Measurements from ENCODE around the gene PDE4B. TPM values are rescaled to one million over a fixed set of nuclear protein-coding genes. Genes with fewer than 3 reads are reported as not detected.
"Not testable (repeated sequence)": the region's sequence is repeated elsewhere in the genome, so short reads cannot be mapped to it uniquely, and the experiment has no call there.

The PDE4B gene
- total and polyA plus RNA-seq, 10 of the 15 experiments (the other 5 are each of a cell fraction or from before 2014, with no cell fraction given): 3.0 to 13.2 (median 5.7) TPM

DNA sequence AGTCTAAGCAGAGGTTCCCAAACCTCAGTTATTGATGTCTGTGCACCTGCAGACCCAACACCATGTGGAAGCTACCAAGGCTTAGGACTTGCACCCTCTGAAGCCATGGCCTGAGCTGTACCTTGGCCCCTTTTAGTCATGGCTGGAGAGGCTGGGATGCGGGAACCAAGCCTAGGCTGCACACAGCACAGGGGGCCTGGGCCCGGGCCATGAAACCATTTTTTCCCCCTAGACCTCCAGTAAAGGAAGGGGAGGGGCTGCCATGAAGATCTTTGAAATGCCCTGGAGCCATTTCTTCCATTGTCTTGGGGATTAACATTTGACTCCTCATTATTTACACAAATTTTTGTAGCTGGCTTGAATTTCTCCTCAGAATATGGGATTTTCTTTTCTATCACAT lies 265.9 kb downstream of the PDE4B start:
- CTCF ChIA-PET: no interaction called here
- RAD21 ChIA-PET (ENCODE audit: unreplicated experiment): no interaction called here
- Histone ChIP-seq H3K79me2 (ENCODE audit: control insufficient read depth, insufficient read depth, low read length) (no peaks in the 10 kb centered on the region), H2AFZ (ENCODE audit: control insufficient read depth, low read depth, low read length) (no peak overlapping the region), H4K20me1 (ENCODE audit: control insufficient read depth, insufficient read depth) (no peaks in the 10 kb centered on the region), H3K9me3 (replicated peaks; ENCODE audit: control insufficient read depth, insufficient read depth, low read length) (no peaks in the 10 kb centered on the region; the same call in 2 of the 3 replicates), H3K27me3 (replicated peaks in 1 of 2; ENCODE audit: control insufficient read depth in 2 of 2, insufficient read depth in 2 of 2, low read length in 1 of 2) (no peaks in the 10 kb centered on the region), H3K4me2 (ENCODE audit: control insufficient read depth, insufficient read depth) (no peak overlapping the region), H3K9ac (ENCODE audit: control insufficient read depth, insufficient read depth, low read length) (no peak overlapping the region), H3K36me3 (ENCODE audit: control insufficient read depth in 2 of 2, insufficient read depth in 2 of 2, low read length in 1 of 2) (no peaks in the 10 kb centered on the region), H3K4me3 (no peak overlapping the region), H3K4me1 (ENCODE audit: control insufficient read depth, insufficient read depth, low read length) (no peaks in the 10 kb centered on the region), H3K27ac (ENCODE audit: control insufficient read depth, insufficient read depth) (no peak overlapping the region)
- DNase-seq (ENCODE audit: low read depth, low spot score) (no peak), FAIRE-seq (no peak), ATAC-seq (no peak)
- intact Hi-C loops (cut with micrococcal nuclease; ENCODE audit: unreplicated experiment) (no loop called here), in situ Hi-C loops (cut with MboI) (no loop called here)
- SMC1A ChIA-PET (ENCODE audit: uncharacterized antibody, unreplicated experiment): no interaction called here
- TF ChIP-seq NBN (IDR thresholded peaks at IDR 0.05): no peak
- TF ChIP-seq RAD21 (IDR thresholded peaks at IDR 0.05; ENCODE audit: insufficient read depth, low read depth, low read length): no peak
- TF ChIP-seq, protein P1, sequence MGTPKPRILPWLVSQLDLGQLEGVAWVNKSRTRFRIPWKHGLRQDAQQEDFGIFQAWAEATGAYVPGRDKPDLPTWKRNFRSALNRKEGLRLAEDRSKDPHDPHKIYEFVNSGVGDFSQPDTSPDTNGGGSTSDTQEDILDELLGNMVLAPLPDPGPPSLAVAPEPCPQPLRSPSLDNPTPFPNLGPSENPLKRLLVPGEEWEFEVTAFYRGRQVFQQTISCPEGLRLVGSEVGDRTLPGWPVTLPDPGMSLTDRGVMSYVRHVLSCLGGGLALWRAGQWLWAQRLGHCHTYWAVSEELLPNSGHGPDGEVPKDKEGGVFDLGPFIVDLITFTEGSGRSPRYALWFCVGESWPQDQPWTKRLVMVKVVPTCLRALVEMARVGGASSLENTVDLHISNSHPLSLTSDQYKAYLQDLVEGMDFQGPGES (IDR thresholded peaks at IDR 0.05): no peak
- no peak for TF ChIP-seq ZNF384 (IDR thresholded peaks at IDR 0.05; ENCODE audit: borderline replicate concordance, low read depth, low read length)
- TF ChIP-seq ETV6 (conservative IDR thresholded peaks at IDR 0.05 in 1 of 2, IDR thresholded peaks at IDR 0.05 in 1 of 2; ENCODE audit: borderline replicate concordance in 1 of 2, low read depth in 1 of 2): no peak
- TF ChIP-seq CHD4 (IDR thresholded peaks at IDR 0.05): no peak
- no peak for TF ChIP-seq RCOR1 (conservative IDR thresholded peaks at IDR 0.05; ENCODE audit: low read depth, low read length)
- TF ChIP-seq, protein P2, sequence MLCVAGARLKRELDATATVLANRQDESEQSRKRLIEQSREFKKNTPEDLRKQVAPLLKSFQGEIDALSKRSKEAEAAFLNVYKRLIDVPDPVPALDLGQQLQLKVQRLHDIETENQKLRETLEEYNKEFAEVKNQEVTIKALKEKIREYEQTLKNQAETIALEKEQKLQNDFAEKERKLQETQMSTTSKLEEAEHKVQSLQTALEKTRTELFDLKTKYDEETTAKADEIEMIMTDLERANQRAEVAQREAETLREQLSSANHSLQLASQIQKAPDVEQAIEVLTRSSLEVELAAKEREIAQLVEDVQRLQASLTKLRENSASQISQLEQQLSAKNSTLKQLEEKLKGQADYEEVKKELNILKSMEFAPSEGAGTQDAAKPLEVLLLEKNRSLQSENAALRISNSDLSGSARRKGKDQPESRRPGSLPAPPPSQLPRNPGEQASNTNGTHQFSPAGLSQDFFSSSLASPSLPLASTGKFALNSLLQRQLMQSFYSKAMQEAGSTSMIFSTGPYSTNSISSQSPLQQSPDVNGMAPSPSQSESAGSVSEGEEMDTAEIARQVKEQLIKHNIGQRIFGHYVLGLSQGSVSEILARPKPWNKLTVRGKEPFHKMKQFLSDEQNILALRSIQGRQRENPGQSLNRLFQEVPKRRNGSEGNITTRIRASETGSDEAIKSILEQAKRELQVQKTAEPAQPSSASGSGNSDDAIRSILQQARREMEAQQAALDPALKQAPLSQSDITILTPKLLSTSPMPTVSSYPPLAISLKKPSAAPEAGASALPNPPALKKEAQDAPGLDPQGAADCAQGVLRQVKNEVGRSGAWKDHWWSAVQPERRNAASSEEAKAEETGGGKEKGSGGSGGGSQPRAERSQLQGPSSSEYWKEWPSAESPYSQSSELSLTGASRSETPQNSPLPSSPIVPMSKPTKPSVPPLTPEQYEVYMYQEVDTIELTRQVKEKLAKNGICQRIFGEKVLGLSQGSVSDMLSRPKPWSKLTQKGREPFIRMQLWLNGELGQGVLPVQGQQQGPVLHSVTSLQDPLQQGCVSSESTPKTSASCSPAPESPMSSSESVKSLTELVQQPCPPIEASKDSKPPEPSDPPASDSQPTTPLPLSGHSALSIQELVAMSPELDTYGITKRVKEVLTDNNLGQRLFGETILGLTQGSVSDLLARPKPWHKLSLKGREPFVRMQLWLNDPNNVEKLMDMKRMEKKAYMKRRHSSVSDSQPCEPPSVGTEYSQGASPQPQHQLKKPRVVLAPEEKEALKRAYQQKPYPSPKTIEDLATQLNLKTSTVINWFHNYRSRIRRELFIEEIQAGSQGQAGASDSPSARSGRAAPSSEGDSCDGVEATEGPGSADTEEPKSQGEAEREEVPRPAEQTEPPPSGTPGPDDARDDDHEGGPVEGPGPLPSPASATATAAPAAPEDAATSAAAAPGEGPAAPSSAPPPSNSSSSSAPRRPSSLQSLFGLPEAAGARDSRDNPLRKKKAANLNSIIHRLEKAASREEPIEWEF (IDR thresholded peaks at IDR 0.05; ENCODE audit: insufficient replicate concordance, low read depth, low read length): no peak
- no peak for TF ChIP-seq POU2F2 (IDR thresholded peaks at IDR 0.05; ENCODE audit: borderline replicate concordance, low read depth, low read length)
- 46% methylated on average over 2 of the region's 2 CpGs for WGBS (ENCODE audit: insufficient coverage, insufficient replicate concordance, low lambda C conversion rate, missing lambda C conversion rate)
- no TSS peak for BruUV-seq (replicated peaks)
- POLR2A ChIA-PET: no interaction called here

- POLR2A ChIA-PET; DNase-seq (ENCODE audit: low read depth, low spot score); intact Hi-C loops (cut with micrococcal nuclease; ENCODE audit: unreplicated experiment); H2AFZ ChIP-seq (ENCODE audit: control insufficient read depth, low read depth, low read length); H3K9ac ChIP-seq (ENCODE audit: control insufficient read depth, insufficient read depth, low read length); H3K9me3 ChIP-seq (replicated peaks; ENCODE audit: control insufficient read depth, insufficient read depth, low read length); H3K36me3 ChIP-seq (ENCODE audit: control insufficient read depth in 2 of 2, insufficient read depth in 2 of 2, low read length in 1 of 2); in situ Hi-C loops (cut with MboI); H4K20me1 ChIP-seq (ENCODE audit: control insufficient read depth, insufficient read depth); ATAC-seq; RAD21 ChIA-PET (ENCODE audit: unreplicated experiment); FAIRE-seq; H3K27me3 ChIP-seq (replicated peaks in 1 of 2; ENCODE audit: control insufficient read depth in 2 of 2, insufficient read depth in 2 of 2, low read length in 1 of 2); H3K4me2 ChIP-seq (ENCODE audit: control insufficient read depth, insufficient read depth); BruUV-seq (replicated peaks); H3K4me1 ChIP-seq (ENCODE audit: control insufficient read depth, insufficient read depth, low read length); CTCF ChIA-PET; H3K27ac ChIP-seq (ENCODE audit: control insufficient read depth, insufficient read depth); H3K4me3 ChIP-seq; H3K79me2 ChIP-seq (ENCODE audit: control insufficient read depth, insufficient read depth, low read length): not testable (repeated sequence)
- WGBS (ENCODE audit: insufficient coverage, insufficient replicate concordance, low lambda C conversion rate, missing lambda C conversion rate): 33% methylated on average over 3 of the region's 4 CpGs
- SMC1A ChIA-PET (ENCODE audit: uncharacterized antibody, unreplicated experiment): interaction anchor here (0.9 kb wide), 1 partner anchor 69 kb away, joined by 3 read pairs; no protein-coding TSS in a partner anchor
Observed at GRCh38 chr1:66067219-66067618, 274.5 kb downstream of the PDE4B start.

Data from GM12878 (cell line).